NCI-H1930 (cell line): Measurements from ENCODE around the gene MARS1.

ENCODE experiments used
- DNase-seq, 2 experiments: peaks; one replicate each; lab custom pipeline; 2025; lab: John Stamatoyannopoulos, UW

Gene MARS1

GRCh38 chr12:57456737-57457490 is 31.0 kb upstream of the MARS1 start:
- no peak for DNase-seq

GRCh38 chr12:57458665-57459054 is 29.2 kb upstream of the MARS1 start:
- DNase-seq = no peak

GRCh38 chr12:57459055-57459749 is 28.7 kb upstream of the MARS1 start:
- peak; percentile 87 to 89 for DNase-seq

- no peak for DNase-seq
These were observed 28.0 kb upstream of the MARS1 start, which contains the start of gene GLI1 for GRCh38 chr12:57459750-57460467. Gene GLI1 (plus strand): TSS chr12:57459785. CDS start chr12:57463692, 3,907 bp downstream.

- DNase-seq = no peak
These were observed 27.4 kb upstream of the MARS1 start for GRCh38 chr12:57460468-57460784.

GRCh38 chr12:57460841-57461275 is 27.0 kb upstream of the MARS1 start:
- DNase-seq = peak; percentile 9 to 14

- peak in 1 of 2 experiments; percentile 22 for DNase-seq
These were observed 26.5 kb upstream of the MARS1 start for GRCh38 chr12:57461276-57461916.

- DNase-seq = no peak
These were observed 26.0 kb upstream of the MARS1 start for GRCh38 chr12:57461917-57462250.

GRCh38 chr12:57462251-57462911 is 25.5 kb upstream of the MARS1 start:
- DNase-seq = peak; percentile 82 to 86

- DNase-seq = no peak
These were observed 25.0 kb upstream of the MARS1 start for GRCh38 chr12:57462912-57463253.

- no peak for DNase-seq
These were observed 23.3 kb upstream of the MARS1 start for GRCh38 chr12:57464569-57464968.

GRCh38 chr12:57465030-57465746 is 22.7 kb upstream of the MARS1 start:
- no peak for DNase-seq

- DNase-seq = no peak
These were observed 21.9 kb upstream of the MARS1 start for GRCh38 chr12:57465747-57466505.

- DNase-seq = no peak
These were observed 20.5 kb upstream of the MARS1 start for GRCh38 chr12:57467212-57467874.

- no peak for DNase-seq
These were observed 20.0 kb upstream of the MARS1 start for GRCh38 chr12:57467915-57468314.

GRCh38 chr12:57469296-57470164 is 18.3 kb upstream of the MARS1 start:
- no peak for DNase-seq

- no peak for DNase-seq
These were observed 17.4 kb upstream of the MARS1 start for GRCh38 chr12:57470286-57470969.

- no peak for DNase-seq
These were observed 16.8 kb upstream of the MARS1 start for GRCh38 chr12:57470970-57471656.
